Activated CD4-positive, alpha-beta T cell treated with anti-CD3 and anti-CD28 coated beads, Interleukin-2, amount 10 ng/mL, durations not matched to agents 24 days and 14 days (primary cell): ENCODE results near the gene NTM. TPM values are rescaled to one million over a fixed set of nuclear protein-coding genes. Genes with fewer than 3 reads are reported as not detected.

Experiments used
- DNase-seq: peaks from one replicate; pipeline ENCODE4 v3.0.0; 2022
- H3K27ac Mint-ChIP-seq: one replicate; pipeline ENCODE4 v1.8.0; 2022; ENCODE audit warnings: mild to moderate bottlenecking, mixed read lengths
- H3K27me3 Mint-ChIP-seq: one replicate; pipeline ENCODE4 v1.8.0; 2022; ENCODE audit warnings: mixed read lengths
- H3K36me3 Mint-ChIP-seq: one replicate; pipeline ENCODE4 v1.8.0; 2022; ENCODE audit warnings: low read depth, mild to moderate bottlenecking, mixed read lengths
- H3K4me1 Mint-ChIP-seq: one replicate; pipeline ENCODE4 v1.8.0; 2021; ENCODE audit warnings: mixed read lengths
- H3K4me3 Mint-ChIP-seq: one replicate; pipeline ENCODE4 v1.8.0; 2022; ENCODE audit warnings: mild to moderate bottlenecking, moderate library complexity, mixed read lengths
- H3K9me3 Mint-ChIP-seq: one replicate; pipeline ENCODE4 v1.8.0; 2021; ENCODE audit warnings: mixed read lengths
- intact Hi-C: fragments of 100-400 bp; cut with micrococcal nuclease; formaldehyde crosslinking; loops from one replicate; pipeline ENCODE4 v1.15.1; 2023
- total RNA-seq: library from RNA; stranded (reverse); gene quantifications from 2 replicates; pipeline ENCODE4 v1.2.3, GENCODE V29; 2022

Gene NTM
- total RNA-seq, 1 donor from 2014 or later = not detected

- no peaks in the 10 kb centered on the region for H3K36me3 Mint-ChIP-seq
- no peak overlapping the region for H3K4me3 Mint-ChIP-seq
- H3K27ac Mint-ChIP-seq = no peak overlapping the region
These were observed 78.9 kb downstream of the NTM start for GRCh38 chr11:131449036-131450019.

GRCh38 chr11:131454490-131454889, 84.1 kb downstream of the NTM start:
- Mint-ChIP-seq H3K27ac (no peak overlapping the region), H3K27me3 (no peaks in the 10 kb centered on the region), H3K4me3 (no peak overlapping the region), H3K4me1 (no peaks in the 10 kb centered on the region), H3K36me3 (no peaks in the 10 kb centered on the region), H3K9me3 (peaks cover 5% of the 10 kb centered on the region)
- no peak for DNase-seq
- intact Hi-C loops = no loop called here

More at GRCh38 chr11:131449036-131450019, 78.9 kb downstream of the NTM start:
- intact Hi-C loops = no loop called here
- no peaks in the 10 kb centered on the region for H3K27me3 Mint-ChIP-seq
- H3K4me1 Mint-ChIP-seq = no peaks in the 10 kb centered on the region
- peaks cover 5% of the 10 kb centered on the region for H3K9me3 Mint-ChIP-seq
- no peak for DNase-seq

- H3K4me3 Mint-ChIP-seq = no peak overlapping the region
- no peak for DNase-seq
- no peaks in the 10 kb centered on the region for H3K36me3 Mint-ChIP-seq
- no peaks in the 10 kb centered on the region for H3K27me3 Mint-ChIP-seq
- no peak overlapping the region for H3K27ac Mint-ChIP-seq
- intact Hi-C loops = no loop called here
- peaks cover 5% of the 10 kb centered on the region for H3K9me3 Mint-ChIP-seq
- H3K4me1 Mint-ChIP-seq = no peaks in the 10 kb centered on the region
These were observed 84.6 kb downstream of the NTM start for GRCh38 chr11:131454989-131455388.

- no peaks in the 10 kb centered on the region for H3K27me3 Mint-ChIP-seq
- no peak for DNase-seq
- H3K27ac Mint-ChIP-seq = no peak overlapping the region
- H3K4me1 Mint-ChIP-seq = no peaks in the 10 kb centered on the region
- intact Hi-C loops = no loop called here
- no peaks in the 10 kb centered on the region for H3K36me3 Mint-ChIP-seq
- H3K9me3 Mint-ChIP-seq = peaks cover 4% of the 10 kb centered on the region
- no peak overlapping the region for H3K4me3 Mint-ChIP-seq
These were observed 85.7 kb downstream of the NTM start for GRCh38 chr11:131455843-131456704.

- Mint-ChIP-seq H3K9me3 (no peaks in the 10 kb centered on the region), H3K27me3 (no peaks in the 10 kb centered on the region), H3K4me1 (no peaks in the 10 kb centered on the region), H3K27ac (no peak overlapping the region), H3K4me3 (no peak overlapping the region), H3K36me3 (no peaks in the 10 kb centered on the region)
- intact Hi-C loops = no loop called here
- DNase-seq = no peak
These were observed 86.7 kb downstream of the NTM start for GRCh38 chr11:131457163-131457562.

- Mint-ChIP-seq H3K27ac (no peak overlapping the region), H3K36me3 (no peaks in the 10 kb centered on the region), H3K27me3 (no peaks in the 10 kb centered on the region), H3K4me1 (no peaks in the 10 kb centered on the region), H3K9me3 (no peaks in the 10 kb centered on the region), H3K4me3 (no peak overlapping the region)
- no peak for DNase-seq
- intact Hi-C loops = no loop called here
These were observed 88.0 kb downstream of the NTM start for GRCh38 chr11:131458421-131458820.

GRCh38 chr11:131460931-131461330, 90.5 kb downstream of the NTM start:
- Mint-ChIP-seq H3K36me3 (no peaks in the 10 kb centered on the region), H3K27ac (no peak overlapping the region), H3K4me3 (no peak overlapping the region), H3K9me3 (no peaks in the 10 kb centered on the region), H3K4me1 (no peaks in the 10 kb centered on the region), H3K27me3 (peaks cover 9% of the 10 kb centered on the region)
- intact Hi-C loops = no loop called here
- no peak for DNase-seq

- Mint-ChIP-seq H3K4me3 (no peak overlapping the region), H3K27ac (no peak overlapping the region), H3K4me1 (no peaks in the 10 kb centered on the region), H3K27me3 (peaks cover 9% of the 10 kb centered on the region), H3K9me3 (no peaks in the 10 kb centered on the region), H3K36me3 (no peaks in the 10 kb centered on the region)
- intact Hi-C loops = no loop called here
- DNase-seq = no peak
These were observed 92.2 kb downstream of the NTM start for GRCh38 chr11:131462622-131463021.

GRCh38 chr11:131463162-131463561, 92.7 kb downstream of the NTM start:
- Mint-ChIP-seq H3K9me3 (no peaks in the 10 kb centered on the region), H3K27me3 (peaks cover 9% of the 10 kb centered on the region), H3K36me3 (no peaks in the 10 kb centered on the region), H3K27ac (no peak overlapping the region), H3K4me3 (no peak overlapping the region), H3K4me1 (no peaks in the 10 kb centered on the region)
- no peak for DNase-seq
- intact Hi-C loops = no loop called here

GRCh38 chr11:131463649-131464425, 93.4 kb downstream of the NTM start:
- intact Hi-C loops = no loop called here
- no peak overlapping the region for H3K4me3 Mint-ChIP-seq

GRCh38 chr11:131464461-131464860, 94.0 kb downstream of the NTM start:
- DNase-seq = no peak
- Mint-ChIP-seq H3K4me3 (no peak overlapping the region), H3K27ac (no peak overlapping the region), H3K9me3 (no peaks in the 10 kb centered on the region), H3K36me3 (no peaks in the 10 kb centered on the region), H3K27me3 (peaks cover 9% of the 10 kb centered on the region), H3K4me1 (no peaks in the 10 kb centered on the region)
- intact Hi-C loops = no loop called here

More at GRCh38 chr11:131463649-131464425, 93.4 kb downstream of the NTM start:
- H3K27ac Mint-ChIP-seq = no peak overlapping the region
- no peaks in the 10 kb centered on the region for H3K9me3 Mint-ChIP-seq
- peaks cover 9% of the 10 kb centered on the region for H3K27me3 Mint-ChIP-seq
- no peak for DNase-seq
- no peaks in the 10 kb centered on the region for H3K36me3 Mint-ChIP-seq
- H3K4me1 Mint-ChIP-seq = no peaks in the 10 kb centered on the region

GRCh38 chr11:131465039-131465438, 94.6 kb downstream of the NTM start:
- no peak for DNase-seq

GRCh38 chr11:131465746-131466145, 95.3 kb downstream of the NTM start:
- H3K27me3 Mint-ChIP-seq = peaks cover 9% of the 10 kb centered on the region
- no peak overlapping the region for H3K4me3 Mint-ChIP-seq
- intact Hi-C loops = no loop called here
- DNase-seq = no peak
- H3K36me3 Mint-ChIP-seq = no peaks in the 10 kb centered on the region
- no peaks in the 10 kb centered on the region for H3K9me3 Mint-ChIP-seq
- no peak overlapping the region for H3K27ac Mint-ChIP-seq
- H3K4me1 Mint-ChIP-seq = no peaks in the 10 kb centered on the region

More at GRCh38 chr11:131465039-131465438, 94.6 kb downstream of the NTM start:
- Mint-ChIP-seq H3K36me3 (no peaks in the 10 kb centered on the region), H3K4me3 (no peak overlapping the region), H3K4me1 (no peaks in the 10 kb centered on the region), H3K9me3 (no peaks in the 10 kb centered on the region), H3K27me3 (peaks cover 9% of the 10 kb centered on the region), H3K27ac (no peak overlapping the region)
- intact Hi-C loops = no loop called here
